Upper lobe of left lung (tissue), 6 donors: ENCODE data around the gene BHMT2. TPM values are rescaled to one million over a fixed set of nuclear protein-coding genes. Genes with fewer than 3 reads are reported as not detected.

Experiments used
- ATAC-seq, 2 donors: fragments of 200-7000 bp; cut with Tn5 transposase; one replicate each; pipeline ENCODE4 v1.9.1; 2022; ENCODE audit warnings: mild to moderate bottlenecking in 2 of 2, moderate library complexity in 2 of 2; ENCODE audit not compliant: low FRiP score in 2 of 2
- DNase-seq, 2 donors: peaks; one replicate each; pipeline ENCODE4 v3.0.0-alpha.2; 2019 to 2020
- H3K27ac ChIP-seq, 4 donors: fragments of 200-600 bp; sonication (generic); one replicate each; pipeline ENCODE4 v1.5.1; 2016 to 2019
- H3K27me3 ChIP-seq, 4 donors: fragments of 200-600 bp; sonication (generic); one replicate each; pipeline ENCODE4 v1.5.1; 2017 to 2019
- H3K36me3 ChIP-seq, 4 donors: fragments of 200-600 bp; sonication (generic); one replicate each; pipeline ENCODE4 v1.5.1; 2016 to 2019
- H3K4me1 ChIP-seq, 4 donors: fragments of 200-600 bp; sonication (generic); one replicate each; pipeline ENCODE4 v1.5.1; 2018 to 2019
- H3K4me3 ChIP-seq, 4 donors: fragments of 200-600 bp; sonication (generic); one replicate each; pipeline ENCODE4 v1.5.1; 2017 to 2019; ENCODE audit warnings: mild to moderate bottlenecking in 2 of 4, moderate library complexity in 1 of 4
- H3K9me3 ChIP-seq, 4 donors: fragments of 200-600 bp; sonication (generic); one replicate each; pipeline ENCODE4 v1.5.1; 2018 to 2019
- EP300 ChIP-seq, 4 donors: sonication (generic); formaldehyde crosslinking; IDR thresholded peaks; one replicate each; pipeline ENCODE4 v1.5.1; 2017; ENCODE audit warnings: antibody characterized with exemption in 4 of 4, control low read depth in 2 of 4
- POLR2A ChIP-seq, 4 donors: fragments of 450-650 bp; IDR thresholded peaks; one replicate each; pipeline ENCODE4 v1.5.1; 2016 to 2017; ENCODE audit warnings: antibody characterized with exemption in 4 of 4, mild to moderate bottlenecking in 2 of 4
- POLR2AphosphoS5 ChIP-seq, 2 donors: sonication (generic); formaldehyde crosslinking; IDR thresholded peaks; one replicate each; pipeline ENCODE4 v1.5.1; 2017; ENCODE audit warnings: antibody characterized with exemption in 2 of 2
- WGBS, 2 donors: methylation state at CpG; one replicate each; pipeline ENCODE4 v1.1.5; 2017 to 2018; 5-methylcytosine and 5-hydroxymethylcytosine counted together
- total RNA-seq, 6 donors: library from RNA; depleted of rRNA in 4 of 6; stranded (reverse); fragments of >200 nt in 4 of 6; gene quantifications; one replicate each; pipeline versions ENCODE4 v1.1.0 to v1.2.1, GENCODE V29; 2016 to 2021
- TF ChIP-seq, protein P1 (sequence below), 6 experiments: fragments of 450-650 bp in 4 of 6; fragments of 200-600 bp in 2 of 6; sonication (generic) in 2 of 6; IDR thresholded peaks; one replicate each; pipeline ENCODE4 v1.5.1; 2016 to 2019; ENCODE audit warnings: antibody characterized with exemption in 6 of 6
- donor health status: DM: no; HTN: no; CAD: no; lungs with moderate emphysema.
- donor health status: DM: no; HTN: yes; CAD: no; lungs with severe emphysema.

BHMT2 gene
- total RNA-seq, 6 donors from 2014 or later: 0.46 to 3.9 (median 1.4) TPM

DNA sequence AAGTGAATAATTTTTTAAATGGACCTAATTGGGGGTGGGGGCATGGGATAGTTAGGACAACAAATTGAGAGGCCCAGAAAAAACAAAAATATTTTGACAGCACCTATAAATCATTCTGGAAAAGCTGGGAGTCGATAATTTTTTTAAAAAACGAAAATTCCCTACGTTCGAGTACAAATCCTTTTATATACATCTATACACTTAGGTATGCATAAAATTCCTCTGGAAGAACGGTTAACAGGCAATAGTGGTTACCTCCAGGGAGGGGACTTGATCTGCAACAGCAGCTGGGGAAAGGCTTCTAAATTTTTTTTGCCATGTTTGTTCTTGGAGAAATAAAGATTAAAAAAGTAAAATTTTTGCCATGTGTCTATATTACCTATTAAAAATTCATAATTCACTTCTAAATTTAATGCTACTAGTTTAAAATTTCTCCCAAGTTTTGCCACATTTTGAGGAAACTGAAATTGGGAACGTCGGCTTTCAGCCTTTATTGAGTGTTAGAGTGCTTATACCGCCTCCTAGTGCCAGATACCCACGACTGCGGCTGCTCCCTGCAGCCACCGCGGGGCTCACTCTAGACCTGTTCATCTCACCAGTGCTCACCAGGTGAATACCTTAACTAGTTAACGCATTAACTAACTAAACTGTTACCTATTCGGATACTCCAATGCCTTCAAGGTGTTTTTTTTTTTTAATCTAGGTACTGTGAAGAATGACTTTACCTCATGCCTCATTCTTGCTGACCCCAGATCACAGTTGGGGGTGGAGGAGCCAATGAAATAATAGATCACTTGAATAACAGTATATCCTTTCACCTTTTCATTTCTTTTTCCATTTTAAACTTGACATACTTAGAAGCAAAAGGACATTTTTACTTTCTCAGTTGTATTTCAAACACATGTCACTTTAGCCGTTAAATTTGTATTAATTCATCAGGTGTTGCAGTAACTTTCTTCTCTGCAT, 40.2 kb downstream of the BHMT2 start:
- Histone ChIP-seq H3K36me3 (no peaks in the 10 kb centered on the region), H3K27me3 (peaks cover 0 to 13% (median 11%) of the 10 kb centered on the region in 4 donors), H3K9me3 (no peaks in the 10 kb centered on the region), H3K4me3 (no peak overlapping the region), H3K4me1 (peaks cover 0 to 10% (median 2%) of the 10 kb centered on the region in 4 donors), H3K27ac (no peak overlapping the region)
- WGBS, 2 donors: 50 to 54% methylated on average over 15 of the region's 15 CpGs
- DNase-seq: peak in 1 of 2 donors; percentile 42
- no peak for TF ChIP-seq POLR2AphosphoS5 (IDR thresholded peaks at IDR 0.05)
- TF ChIP-seq, protein P1, sequence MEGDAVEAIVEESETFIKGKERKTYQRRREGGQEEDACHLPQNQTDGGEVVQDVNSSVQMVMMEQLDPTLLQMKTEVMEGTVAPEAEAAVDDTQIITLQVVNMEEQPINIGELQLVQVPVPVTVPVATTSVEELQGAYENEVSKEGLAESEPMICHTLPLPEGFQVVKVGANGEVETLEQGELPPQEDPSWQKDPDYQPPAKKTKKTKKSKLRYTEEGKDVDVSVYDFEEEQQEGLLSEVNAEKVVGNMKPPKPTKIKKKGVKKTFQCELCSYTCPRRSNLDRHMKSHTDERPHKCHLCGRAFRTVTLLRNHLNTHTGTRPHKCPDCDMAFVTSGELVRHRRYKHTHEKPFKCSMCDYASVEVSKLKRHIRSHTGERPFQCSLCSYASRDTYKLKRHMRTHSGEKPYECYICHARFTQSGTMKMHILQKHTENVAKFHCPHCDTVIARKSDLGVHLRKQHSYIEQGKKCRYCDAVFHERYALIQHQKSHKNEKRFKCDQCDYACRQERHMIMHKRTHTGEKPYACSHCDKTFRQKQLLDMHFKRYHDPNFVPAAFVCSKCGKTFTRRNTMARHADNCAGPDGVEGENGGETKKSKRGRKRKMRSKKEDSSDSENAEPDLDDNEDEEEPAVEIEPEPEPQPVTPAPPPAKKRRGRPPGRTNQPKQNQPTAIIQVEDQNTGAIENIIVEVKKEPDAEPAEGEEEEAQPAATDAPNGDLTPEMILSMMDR (IDR thresholded peaks at IDR 0.05): peak in 2 of 6 experiments; percentile 30
- no peak for TF ChIP-seq EP300 (IDR thresholded peaks at IDR 0.05)
- no peak for TF ChIP-seq POLR2A (IDR thresholded peaks at IDR 0.05)
- ATAC-seq: no peak

DNA sequence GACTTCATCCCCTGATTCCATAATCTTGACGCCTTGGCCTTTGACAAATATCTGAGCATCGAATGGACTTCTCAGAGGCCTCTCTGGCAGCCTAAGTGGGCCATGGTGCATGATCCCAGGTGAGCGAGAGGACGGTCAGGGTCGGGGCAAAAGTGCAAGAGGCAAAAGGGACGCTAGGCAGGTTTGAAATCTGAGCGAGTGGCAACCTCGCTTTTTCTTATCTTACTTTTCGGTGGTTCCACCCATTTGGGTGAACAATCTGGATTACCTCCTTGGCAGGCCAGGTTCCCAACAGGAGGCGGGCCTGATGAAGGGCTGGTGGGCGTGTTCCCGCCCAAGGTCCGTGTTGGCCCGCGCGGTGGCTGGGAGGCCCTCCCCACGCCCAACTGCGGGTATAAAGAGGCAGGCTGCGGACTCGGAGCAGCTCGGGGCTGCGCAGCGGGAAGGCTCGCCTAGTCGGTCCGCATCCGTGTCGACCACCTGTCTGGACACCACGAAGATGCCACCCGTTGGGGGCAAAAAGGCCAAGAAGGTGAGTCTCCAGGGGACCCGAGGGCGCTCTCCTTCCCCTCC, 41.9 kb downstream of the BHMT2 start, which contains the start of gene BHMT:
BHMT (plus strand) TSS at position 423 of the 573 bp plus-strand sequence; CDS start at position 500, 77 bp downstream.
- peaks cover 0 to 13% (median 11%) of the 10 kb centered on the region in 4 donors for H3K27me3 ChIP-seq
- DNase-seq (peak in 1 of 2 donors; percentile 72), ATAC-seq (peak; percentile 24 to 38)
- WGBS, 2 donors: 31 to 63% methylated on average over 11 to 30 of the region's 32 CpGs
- no peak within 1 kb of the TSS for H3K27ac ChIP-seq
- peaks cover 0 to 10% (median 2%) of the 10 kb centered on the region in 4 donors for H3K4me1 ChIP-seq
- H3K4me3 ChIP-seq: peak within 1 kb of the TSS in 1 of 4 donors; percentile 8
- TF ChIP-seq, protein P1 (IDR thresholded peaks at IDR 0.05): no peak
- no peak for TF ChIP-seq EP300 (IDR thresholded peaks at IDR 0.05)
- no peak for TF ChIP-seq POLR2AphosphoS5 (IDR thresholded peaks at IDR 0.05)
- no peak for TF ChIP-seq POLR2A (IDR thresholded peaks at IDR 0.05)
- no peaks in the 10 kb centered on the region for H3K9me3 ChIP-seq
- no peaks in the 10 kb centered on the region for H3K36me3 ChIP-seq

DNA sequence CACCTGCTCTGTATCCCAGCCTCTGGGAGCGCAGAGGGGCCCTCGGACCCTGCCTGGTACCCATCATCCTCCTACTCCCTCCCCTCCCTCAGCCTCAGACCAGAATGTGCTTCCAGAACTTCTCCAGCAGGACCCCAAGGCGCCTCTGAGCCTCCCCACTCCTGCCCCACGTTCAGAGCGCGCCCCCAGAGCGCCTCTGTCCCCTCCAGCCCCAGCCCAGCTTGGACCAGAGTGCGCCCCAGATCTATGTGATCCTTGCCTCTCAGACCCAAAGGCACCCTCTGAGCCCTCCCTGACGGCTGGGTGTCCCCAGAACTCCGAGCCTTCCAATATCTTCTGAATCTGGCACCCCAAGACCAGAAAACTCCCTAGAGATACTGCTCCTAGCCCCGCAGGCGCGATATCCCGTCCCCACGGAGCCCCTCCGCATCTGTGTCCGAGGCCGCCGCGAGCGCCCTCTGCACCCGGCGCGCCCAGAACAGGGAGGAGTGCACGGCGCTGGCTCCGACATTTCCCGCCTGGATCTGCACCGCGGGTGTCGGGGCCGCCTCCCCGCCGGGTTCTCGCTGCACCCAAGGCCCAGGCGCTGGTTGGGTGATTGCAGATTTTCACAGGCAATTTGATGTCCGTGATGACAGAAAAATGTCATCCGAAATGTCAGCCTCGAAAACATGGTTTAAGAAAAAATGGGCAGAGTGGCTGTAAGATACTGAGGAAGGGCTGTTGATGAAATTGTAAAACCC, 42.6 kb downstream of the BHMT2 start:
- peak; percentile 23 to 28 for ATAC-seq
- peaks cover 0 to 10% (median 2%) of the 10 kb centered on the region in 4 donors for H3K4me1 ChIP-seq
- H3K27ac ChIP-seq: no peak overlapping the region
- 10 to 17% methylated on average over 18 to 39 of the region's 39 CpGs for WGBS, 2 donors
- H3K36me3 ChIP-seq: no peaks in the 10 kb centered on the region
- peak in 1 of 2 donors; percentile 82 for DNase-seq
- peak overlapping the region in 1 of 4 donors; percentile 8 for H3K4me3 ChIP-seq
- TF ChIP-seq POLR2A (IDR thresholded peaks at IDR 0.05): no peak
- TF ChIP-seq, protein P1 (IDR thresholded peaks at IDR 0.05): no peak
- TF ChIP-seq POLR2AphosphoS5 (IDR thresholded peaks at IDR 0.05): no peak
- no peak for TF ChIP-seq EP300 (IDR thresholded peaks at IDR 0.05)
- no peaks in the 10 kb centered on the region for H3K9me3 ChIP-seq
- H3K27me3 ChIP-seq: peaks cover 0 to 13% (median 11%) of the 10 kb centered on the region in 4 donors

DNA sequence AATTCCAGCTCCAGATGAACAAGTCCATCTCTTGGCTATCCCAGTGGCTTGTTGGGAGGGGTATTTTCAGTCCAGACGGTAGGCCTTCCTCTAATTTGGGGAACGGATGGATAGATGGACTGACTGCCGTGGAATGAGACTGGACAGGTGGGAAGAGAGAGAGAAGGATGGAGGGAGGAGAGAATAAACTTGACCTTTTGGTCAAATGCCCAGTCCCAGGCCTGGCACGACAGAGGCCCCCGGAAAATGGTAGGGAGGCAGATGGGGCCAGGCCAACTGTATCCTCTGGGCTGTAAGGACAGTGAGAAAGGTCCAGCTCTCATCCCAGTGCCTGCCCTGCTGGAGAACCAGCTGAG, 43.1 kb downstream of the BHMT2 start:
- WGBS, 2 donors: 78 to 90% methylated on average over 5 of the region's 5 CpGs
- DNase-seq: no peak
- peaks cover 0 to 13% (median 11%) of the 10 kb centered on the region in 4 donors for H3K27me3 ChIP-seq
- peaks cover 0 to 10% (median 2%) of the 10 kb centered on the region in 4 donors for H3K4me1 ChIP-seq
- no peaks in the 10 kb centered on the region for H3K9me3 ChIP-seq
- H3K27ac ChIP-seq: no peak overlapping the region
- TF ChIP-seq POLR2A (IDR thresholded peaks at IDR 0.05): no peak
- ATAC-seq: no peak
- no peak overlapping the region for H3K4me3 ChIP-seq
- H3K36me3 ChIP-seq: no peaks in the 10 kb centered on the region
